HG02610 (cell line): ENCODE data around the gene AGTPBP1.

Source experiments
- ATAC-seq: cut with Tn5 transposase; IDR thresholded peaks from one replicate; pipeline ENCODE4 v1.9.1; 2021; ENCODE audit warnings: mild to moderate bottlenecking, moderate library complexity; ENCODE audit not compliant: unreplicated experiment

AGTPBP1 gene

GRCh38 chr9:85543196-85543595 is 198.6 kb downstream of the AGTPBP1 start:
- ATAC-seq, result no peak

GRCh38 chr9:85541876-85542275 is 199.9 kb downstream of the AGTPBP1 start:
- no peak for ATAC-seq

GRCh38 chr9:85536514-85536913 is 205.2 kb downstream of the AGTPBP1 start:
- no peak for ATAC-seq

- ATAC-seq, result no peak
Measured at GRCh38 chr9:85536076-85536475, 205.7 kb downstream of the AGTPBP1 start.

- ATAC-seq, result no peak
Measured at GRCh38 chr9:85534340-85534739, 207.4 kb downstream of the AGTPBP1 start.

GRCh38 chr9:85533538-85533937 is 208.2 kb downstream of the AGTPBP1 start:
- no peak for ATAC-seq

GRCh38 chr9:85530721-85531120 is 211.0 kb downstream of the AGTPBP1 start:
- no peak for ATAC-seq

GRCh38 chr9:85528607-85529006 is 213.1 kb downstream of the AGTPBP1 start:
- no peak for ATAC-seq

GRCh38 chr9:85528142-85528541 is 213.6 kb downstream of the AGTPBP1 start:
- ATAC-seq, result no peak

- no peak for ATAC-seq
Measured at GRCh38 chr9:85527331-85528020, 214.3 kb downstream of the AGTPBP1 start.

- ATAC-seq, result no peak
Measured at GRCh38 chr9:85524531-85524930, 217.2 kb downstream of the AGTPBP1 start.

GRCh38 chr9:85523202-85523601 is 218.6 kb downstream of the AGTPBP1 start:
- no peak for ATAC-seq

GRCh38 chr9:85522459-85523092 is 219.2 kb downstream of the AGTPBP1 start:
- no peak for ATAC-seq

GRCh38 chr9:85521371-85522197 is 220.2 kb downstream of the AGTPBP1 start:
- ATAC-seq, result no peak

- no peak for ATAC-seq
Measured at GRCh38 chr9:85516976-85517637, 224.6 kb downstream of the AGTPBP1 start.

- no peak for ATAC-seq
Measured at GRCh38 chr9:85516455-85516854, 225.3 kb downstream of the AGTPBP1 start.

GRCh38 chr9:85515021-85515420 is 226.7 kb downstream of the AGTPBP1 start:
- ATAC-seq, result no peak

- ATAC-seq, result no peak
Measured at GRCh38 chr9:85514256-85514655, 227.5 kb downstream of the AGTPBP1 start.

- no peak for ATAC-seq
Measured at GRCh38 chr9:85511746-85512145, 230.0 kb downstream of the AGTPBP1 start.

- ATAC-seq, result no peak
Measured at GRCh38 chr9:85510830-85511504, 230.8 kb downstream of the AGTPBP1 start.

- ATAC-seq, result no peak
Measured at GRCh38 chr9:85508616-85509015, 233.1 kb downstream of the AGTPBP1 start.
